Measurements from ENCODE around the gene ENOSF1.
A peak's percentile ranks its signal among the peaks of the same experiment; 100 is the strongest.

The ENOSF1 gene

DNA sequence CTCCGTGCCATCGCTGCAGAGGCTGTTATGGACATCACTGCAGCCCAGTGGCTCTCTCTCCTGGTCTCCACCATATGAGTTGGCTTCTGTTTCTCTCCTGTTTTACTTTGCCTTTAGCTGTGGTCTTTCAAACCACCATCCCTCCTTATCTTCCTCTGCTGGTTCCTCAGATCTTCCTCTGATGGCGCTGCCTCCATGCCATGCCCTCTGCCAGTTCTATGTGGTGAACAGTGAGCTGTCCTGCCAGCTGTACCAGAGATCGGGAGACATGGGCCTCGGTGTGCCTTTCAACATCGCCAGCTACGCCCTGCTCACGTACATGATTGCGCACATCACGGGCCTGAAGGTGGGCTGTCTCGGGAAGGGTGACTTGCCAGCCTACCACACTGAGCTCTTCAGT, 41.9 kb downstream of the ENOSF1 start:
- DNase-seq: peak; percentile 9
- peaks cover 92% of the 10 kb centered on the region for H3K36me3 ChIP-seq (ENCODE audit: insufficient read depth, low read length)
- ATAC-seq (ENCODE audit: insufficient read depth, low read depth): peak; percentile 12; the same call in 1 of the 3 replicates

DNA sequence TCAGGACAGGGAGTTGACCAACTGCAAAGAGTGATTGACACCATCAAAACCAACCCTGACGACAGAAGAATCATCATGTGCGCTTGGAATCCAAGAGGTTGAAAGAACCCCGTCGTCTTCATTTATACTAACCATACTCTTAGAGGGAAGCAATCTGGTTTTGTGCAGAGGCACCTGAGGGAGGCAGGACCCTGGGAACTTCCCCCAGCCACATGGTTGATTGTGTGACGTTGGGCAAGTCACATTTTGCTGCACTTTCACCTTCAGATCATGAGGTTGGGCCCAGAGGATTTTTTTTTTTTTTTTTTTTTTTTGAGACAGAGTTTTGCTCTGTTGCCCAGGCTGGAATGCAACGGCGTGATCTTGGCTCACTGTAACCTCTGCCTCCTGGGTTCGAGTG, 43.4 kb downstream of the ENOSF1 start:
- Histone ChIP-seq H3K27ac (ENCODE audit: low read length) (no peak overlapping the region), H3K79me2 (ENCODE audit: insufficient read depth, low read length) (peaks cover 51% of the 10 kb centered on the region), H3K4me3 (ENCODE audit: low read depth in 1 of 2, low read length in 2 of 2) (no peak overlapping the region), H3K4me1 (ENCODE audit: insufficient read depth, low read length) (peaks cover 8% of the 10 kb centered on the region; the same call in 1 of the 2 replicates), H3K9ac (ENCODE audit: low read depth, low read length) (no peak overlapping the region), H3K9me3 (ENCODE audit: insufficient read depth, low read length, severe bottlenecking) (no peaks in the 10 kb centered on the region), H3K36me3 (ENCODE audit: insufficient read depth, low read length) (peaks cover 78% of the 10 kb centered on the region), H4K20me1 (ENCODE audit: insufficient read depth, low read length) (peaks cover 53% of the 10 kb centered on the region), H3K4me2 (ENCODE audit: insufficient read depth, low read length) (no peak overlapping the region), H2AFZ (ENCODE audit: low read depth, low read length) (no peak overlapping the region), H3K27me3 (ENCODE audit: insufficient read depth, low read length, poor library complexity) (no peaks in the 10 kb centered on the region)
- DNase-seq (no peak), ATAC-seq (ENCODE audit: insufficient read depth, low read depth) (no peak)
- no peak for TF ChIP-seq EZH2 (IDR thresholded peaks at IDR 0.05; ENCODE audit: borderline replicate concordance, low read depth, low read length, severe bottlenecking)
- TF ChIP-seq, protein P1, sequence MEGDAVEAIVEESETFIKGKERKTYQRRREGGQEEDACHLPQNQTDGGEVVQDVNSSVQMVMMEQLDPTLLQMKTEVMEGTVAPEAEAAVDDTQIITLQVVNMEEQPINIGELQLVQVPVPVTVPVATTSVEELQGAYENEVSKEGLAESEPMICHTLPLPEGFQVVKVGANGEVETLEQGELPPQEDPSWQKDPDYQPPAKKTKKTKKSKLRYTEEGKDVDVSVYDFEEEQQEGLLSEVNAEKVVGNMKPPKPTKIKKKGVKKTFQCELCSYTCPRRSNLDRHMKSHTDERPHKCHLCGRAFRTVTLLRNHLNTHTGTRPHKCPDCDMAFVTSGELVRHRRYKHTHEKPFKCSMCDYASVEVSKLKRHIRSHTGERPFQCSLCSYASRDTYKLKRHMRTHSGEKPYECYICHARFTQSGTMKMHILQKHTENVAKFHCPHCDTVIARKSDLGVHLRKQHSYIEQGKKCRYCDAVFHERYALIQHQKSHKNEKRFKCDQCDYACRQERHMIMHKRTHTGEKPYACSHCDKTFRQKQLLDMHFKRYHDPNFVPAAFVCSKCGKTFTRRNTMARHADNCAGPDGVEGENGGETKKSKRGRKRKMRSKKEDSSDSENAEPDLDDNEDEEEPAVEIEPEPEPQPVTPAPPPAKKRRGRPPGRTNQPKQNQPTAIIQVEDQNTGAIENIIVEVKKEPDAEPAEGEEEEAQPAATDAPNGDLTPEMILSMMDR (IDR thresholded peaks at IDR 0.05; ENCODE audit: borderline replicate concordance, extremely low read depth, low read length, poor library complexity, severe bottlenecking): no peak

More for the DNA sequence above, 41.9 kb downstream of the ENOSF1 start:
- no peaks in the 10 kb centered on the region for H3K27me3 ChIP-seq (ENCODE audit: insufficient read depth, low read length, poor library complexity)
- TF ChIP-seq, protein P1 (IDR thresholded peaks at IDR 0.05; ENCODE audit: borderline replicate concordance, extremely low read depth, low read length, poor library complexity, severe bottlenecking): no peak
- no peak for TF ChIP-seq EZH2 (IDR thresholded peaks at IDR 0.05; ENCODE audit: borderline replicate concordance, low read depth, low read length, severe bottlenecking)
- H3K79me2 ChIP-seq (ENCODE audit: insufficient read depth, low read length): peaks cover 49% of the 10 kb centered on the region
- H3K4me2 ChIP-seq (ENCODE audit: insufficient read depth, low read length): no peak overlapping the region
- no peaks in the 10 kb centered on the region for H3K9me3 ChIP-seq (ENCODE audit: insufficient read depth, low read length, severe bottlenecking)
- no peak overlapping the region for H3K4me3 ChIP-seq (ENCODE audit: low read depth in 1 of 2, low read length in 2 of 2)
- no peak overlapping the region for H2AFZ ChIP-seq (ENCODE audit: low read depth, low read length)
- H3K4me1 ChIP-seq (ENCODE audit: insufficient read depth, low read length): peaks cover 8% of the 10 kb centered on the region; the same call in 1 of the 2 replicates
- peaks cover 57% of the 10 kb centered on the region for H4K20me1 ChIP-seq (ENCODE audit: insufficient read depth, low read length)
- no peak overlapping the region for H3K9ac ChIP-seq (ENCODE audit: low read depth, low read length)
- no peak overlapping the region for H3K27ac ChIP-seq (ENCODE audit: low read length)

DNA sequence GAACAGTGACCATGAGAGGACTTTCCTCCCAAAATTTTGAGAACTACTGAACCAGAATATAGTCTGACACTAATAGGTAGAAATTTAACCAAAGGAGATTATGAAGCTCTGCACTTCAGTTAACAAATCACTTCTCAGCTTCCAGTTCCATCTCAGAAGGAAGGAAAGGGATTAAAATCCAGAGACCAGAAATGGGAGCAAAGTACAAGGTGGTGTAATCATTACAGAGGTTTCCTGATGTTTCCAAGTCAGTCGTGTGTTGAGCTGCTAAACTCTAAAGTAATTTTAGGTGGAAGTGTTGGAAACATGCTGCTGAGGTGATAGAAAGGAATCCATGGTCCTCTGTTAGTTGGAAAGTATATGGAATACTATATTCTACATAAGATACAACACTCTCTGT, 44.2 kb downstream of the ENOSF1 start:
- Histone ChIP-seq H3K4me2 (ENCODE audit: insufficient read depth, low read length) (no peak overlapping the region), H3K9me3 (ENCODE audit: insufficient read depth, low read length, severe bottlenecking) (no peaks in the 10 kb centered on the region), H3K79me2 (ENCODE audit: insufficient read depth, low read length) (peaks cover 53% of the 10 kb centered on the region), H3K4me1 (ENCODE audit: insufficient read depth, low read length) (peaks cover 8% of the 10 kb centered on the region; the same call in 1 of the 2 replicates), H2AFZ (ENCODE audit: low read depth, low read length) (no peak overlapping the region), H3K9ac (ENCODE audit: low read depth, low read length) (no peak overlapping the region), H3K27ac (ENCODE audit: low read length) (no peak overlapping the region), H3K27me3 (ENCODE audit: insufficient read depth, low read length, poor library complexity) (no peaks in the 10 kb centered on the region), H3K4me3 (ENCODE audit: low read depth in 1 of 2, low read length in 2 of 2) (no peak overlapping the region), H4K20me1 (ENCODE audit: insufficient read depth, low read length) (peaks cover 53% of the 10 kb centered on the region), H3K36me3 (ENCODE audit: insufficient read depth, low read length) (peaks cover 70% of the 10 kb centered on the region)
- DNase-seq (no peak), ATAC-seq (ENCODE audit: insufficient read depth, low read depth) (no peak)
- no peak for TF ChIP-seq EZH2 (IDR thresholded peaks at IDR 0.05; ENCODE audit: borderline replicate concordance, low read depth, low read length, severe bottlenecking)
- TF ChIP-seq, protein P1 (IDR thresholded peaks at IDR 0.05; ENCODE audit: borderline replicate concordance, extremely low read depth, low read length, poor library complexity, severe bottlenecking): no peak
